Stimulated activated CD8-positive, alpha-beta memory T cell treated with anti-CD3 and anti-CD28 coated beads, Interleukin-7, amount 100 ng/mL, for 1 hour (primary cell): Measurements from ENCODE around the gene PBX1.
"Not testable (repeated sequence)": the region's sequence is repeated elsewhere in the genome, so short reads cannot be mapped to it uniquely, and the experiment has no call there.

Experiments used
- DNase-seq, 2 donors: peaks; one replicate each; pipeline ENCODE4 v3.0.0-alpha.2; 2020; ENCODE audit warnings: low read depth in 2 of 2

PBX1 gene

GRCh38 chr1:164589961-164590507, 31.1 kb downstream of the PBX1 start:
- DNase-seq = no peak

- DNase-seq = no peak
Observed at GRCh38 chr1:164590592-164590991, 31.6 kb downstream of the PBX1 start.

- no peak for DNase-seq
Observed at GRCh38 chr1:164591858-164592257, 32.9 kb downstream of the PBX1 start.

DNA sequence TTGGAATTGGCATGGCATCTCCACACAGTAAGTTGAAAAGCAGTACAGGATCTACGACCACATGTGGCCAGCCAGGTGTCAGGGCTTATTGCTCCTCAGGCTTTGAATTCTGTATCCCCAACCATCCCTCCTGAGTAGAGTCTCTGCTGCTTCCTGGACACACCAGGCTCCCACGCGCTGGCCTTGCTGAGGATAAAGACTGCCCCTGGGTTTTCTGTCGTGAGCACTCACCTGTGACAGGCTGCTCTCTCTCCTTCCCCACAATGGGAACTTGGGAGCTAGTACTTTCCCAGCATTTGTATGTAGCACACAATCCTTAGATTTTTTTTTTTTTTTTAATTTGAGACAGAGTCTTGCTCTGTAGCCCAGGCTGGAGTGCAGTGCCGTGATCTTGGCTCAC, 33.6 kb downstream of the PBX1 start:
- no peak for DNase-seq

- DNase-seq = no peak
Observed at GRCh38 chr1:164595212-164595611, 36.2 kb downstream of the PBX1 start.

- no peak for DNase-seq
Observed at GRCh38 chr1:164596172-164596571, 37.2 kb downstream of the PBX1 start.

GRCh38 chr1:164598719-164599118, 39.7 kb downstream of the PBX1 start:
- no peak for DNase-seq

DNA sequence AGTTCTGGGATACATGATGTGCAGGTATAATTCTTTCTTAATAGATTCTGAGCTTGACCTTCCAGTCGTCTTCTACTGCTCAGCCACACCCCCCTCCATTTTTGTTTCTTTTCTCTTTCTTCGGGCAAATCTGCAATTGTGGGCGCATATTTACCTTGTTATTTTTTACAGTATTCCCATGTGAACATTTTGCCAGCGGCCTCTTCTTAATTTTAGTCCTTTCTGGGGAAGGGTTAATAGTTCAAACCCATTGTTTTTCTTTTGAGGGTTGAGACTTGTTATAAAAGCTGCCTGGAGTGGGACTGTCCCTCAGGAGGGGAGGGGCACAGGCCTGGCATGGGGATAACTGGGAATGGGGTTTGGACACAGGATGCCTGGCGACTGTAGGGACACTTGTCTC, 40.3 kb downstream of the PBX1 start:
- no peak for DNase-seq

DNA sequence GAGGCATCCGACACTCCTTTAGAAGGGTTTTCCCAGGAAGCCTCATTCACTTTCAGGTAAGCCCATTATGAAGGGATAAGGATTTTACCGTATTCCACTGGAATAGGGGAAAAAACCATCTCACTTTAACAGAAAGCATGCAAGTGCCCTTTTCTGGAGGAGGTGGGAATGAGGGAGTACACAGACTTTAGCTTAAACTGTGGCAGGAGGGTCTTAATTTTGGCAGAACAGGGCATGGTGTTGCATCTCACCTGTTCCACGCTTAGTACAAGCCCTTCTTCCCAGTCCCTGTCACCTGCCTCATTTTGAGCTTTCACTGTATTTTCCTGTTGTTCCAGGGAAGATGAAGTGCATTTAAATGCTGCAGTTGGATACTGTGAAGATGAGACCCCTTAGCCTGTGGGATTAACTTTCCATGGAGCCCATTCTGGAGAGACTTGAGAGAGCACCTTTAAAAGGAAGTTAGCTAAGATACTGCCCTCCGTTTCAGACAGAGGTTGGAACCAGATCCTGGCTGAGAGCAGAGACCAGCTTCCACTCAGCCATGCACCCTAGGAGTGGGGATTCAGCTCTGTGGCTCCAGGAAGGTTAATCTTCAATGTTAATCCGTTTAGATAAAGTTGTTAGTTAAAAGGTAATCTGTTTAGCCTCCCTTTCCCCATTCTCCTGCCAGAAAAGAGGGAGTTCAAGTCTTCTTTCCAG, 42.6 kb downstream of the PBX1 start:
- DNase-seq = no peak

GRCh38 chr1:164602101-164602422, 43.1 kb downstream of the PBX1 start:
- DNase-seq = no peak

GRCh38 chr1:164602480-164603093, 43.6 kb downstream of the PBX1 start:
- no peak for DNase-seq

GRCh38 chr1:164603805-164604204, 44.8 kb downstream of the PBX1 start:
- DNase-seq = not testable (repeated sequence)

GRCh38 chr1:164604541-164604940, 45.6 kb downstream of the PBX1 start:
- DNase-seq = no peak

GRCh38 chr1:164605254-164606091, 46.5 kb downstream of the PBX1 start:
- DNase-seq = no peak

DNA sequence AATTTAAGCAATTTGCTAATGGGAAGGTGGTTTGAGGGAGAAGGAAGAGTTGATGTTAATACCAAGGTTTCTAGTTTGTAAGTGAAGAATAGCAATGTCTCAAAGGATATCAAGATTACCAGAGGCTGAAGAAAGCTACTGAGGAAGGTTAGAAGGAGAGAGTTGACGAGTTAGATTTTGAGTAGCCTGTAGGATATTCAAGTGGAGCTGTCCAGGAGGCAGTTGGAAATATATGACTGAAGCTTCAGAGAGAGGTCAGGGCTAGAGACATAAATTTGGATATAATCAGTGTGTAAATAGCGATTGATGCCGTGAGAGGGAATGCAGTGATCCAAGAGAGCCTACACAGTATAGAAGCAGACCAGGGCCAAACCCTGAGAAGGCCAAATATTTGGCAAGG, 48.4 kb downstream of the PBX1 start:
- no peak for DNase-seq

- no peak for DNase-seq
Observed at GRCh38 chr1:164608651-164609057, 49.7 kb downstream of the PBX1 start.

DNA sequence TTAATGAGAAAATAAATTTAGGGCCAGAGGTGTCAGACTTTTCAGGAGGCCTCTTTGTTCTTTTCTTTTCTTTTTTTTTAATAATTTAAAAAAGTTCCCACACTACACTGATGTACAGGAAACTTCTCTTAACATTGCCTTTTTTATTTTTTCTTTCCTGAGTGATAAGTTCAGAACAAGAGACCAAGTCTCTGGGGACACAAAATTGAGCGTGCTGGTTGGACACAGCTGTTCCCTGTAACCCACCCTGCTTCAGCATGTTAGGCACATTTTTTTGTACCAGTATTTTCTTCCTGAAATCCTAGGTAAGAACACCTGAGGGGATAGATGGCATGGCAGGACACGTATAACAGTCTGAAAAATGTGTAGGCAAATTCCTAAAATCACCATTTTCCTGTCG, 50.1 kb downstream of the PBX1 start:
- no peak for DNase-seq

DNA sequence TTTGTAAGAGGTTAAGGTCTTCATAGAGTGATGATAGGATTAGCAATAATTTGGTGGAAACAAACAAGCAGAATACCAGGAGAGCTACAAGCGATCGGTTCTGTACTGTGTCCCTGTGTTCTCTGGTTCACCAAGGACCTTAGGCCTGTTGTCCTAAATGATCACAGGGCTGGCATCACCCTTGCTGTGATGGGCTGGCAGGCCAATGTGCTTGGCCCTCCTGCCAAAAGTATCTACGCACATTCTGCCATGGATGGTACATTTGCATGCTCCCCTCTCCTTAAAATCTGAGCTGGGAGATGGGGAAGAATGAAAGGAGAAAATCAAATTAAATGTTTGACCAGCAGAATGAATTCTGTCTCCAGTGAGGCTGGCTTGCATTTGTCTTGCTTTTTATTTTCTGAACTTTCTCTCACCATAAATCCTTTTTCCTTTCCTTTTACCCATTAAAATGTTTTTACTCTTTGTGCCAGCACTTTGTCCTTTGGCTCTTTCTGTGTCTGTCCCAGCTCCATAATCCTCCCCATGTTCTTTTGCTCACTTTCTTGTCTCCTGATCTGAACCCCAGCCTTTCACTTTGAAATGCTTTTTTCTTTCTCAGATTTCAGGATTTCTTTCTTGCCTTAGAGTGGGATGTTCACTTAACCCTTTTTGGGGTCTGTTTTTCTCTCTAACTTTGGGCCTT, 51.7 kb downstream of the PBX1 start:
- no peak for DNase-seq

GRCh38 chr1:164611754-164612642, 53.0 kb downstream of the PBX1 start:
- no peak for DNase-seq

GRCh38 chr1:164613176-164613575, 54.2 kb downstream of the PBX1 start:
- no peak for DNase-seq

DNA sequence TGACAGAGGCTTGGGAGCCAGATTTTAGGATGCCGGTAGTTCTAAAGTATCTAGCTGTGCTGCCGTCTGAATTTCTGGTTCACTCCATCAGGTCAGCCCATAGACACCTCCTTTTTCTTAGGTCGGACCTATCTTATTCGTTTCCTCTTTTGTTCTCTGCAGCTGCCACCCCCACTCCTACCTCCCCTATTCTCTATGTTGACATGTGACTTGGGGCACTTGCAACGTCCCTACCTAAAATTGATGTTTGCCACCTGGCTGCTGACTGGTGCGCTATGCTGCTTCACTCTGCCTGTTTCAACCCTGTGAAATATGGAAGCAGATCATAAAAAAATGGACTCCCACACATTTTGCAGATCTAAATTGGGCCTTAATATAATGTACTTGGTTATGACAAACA, 55.3 kb downstream of the PBX1 start:
- DNase-seq = no peak
